Measurements from ENCODE around the gene COX14.
A peak's percentile ranks its signal among the peaks of the same experiment; 100 is the strongest.

The COX14 gene

GRCh38 chr12:50085615-50086072 lies 26.4 kb upstream of the COX14 start:
- no peak for DNase-seq

GRCh38 chr12:50086148-50086547 lies 25.9 kb upstream of the COX14 start:
- no peak for DNase-seq

- DNase-seq, result no peak
Observed at GRCh38 chr12:50087151-50087550, 24.9 kb upstream of the COX14 start.

DNA sequence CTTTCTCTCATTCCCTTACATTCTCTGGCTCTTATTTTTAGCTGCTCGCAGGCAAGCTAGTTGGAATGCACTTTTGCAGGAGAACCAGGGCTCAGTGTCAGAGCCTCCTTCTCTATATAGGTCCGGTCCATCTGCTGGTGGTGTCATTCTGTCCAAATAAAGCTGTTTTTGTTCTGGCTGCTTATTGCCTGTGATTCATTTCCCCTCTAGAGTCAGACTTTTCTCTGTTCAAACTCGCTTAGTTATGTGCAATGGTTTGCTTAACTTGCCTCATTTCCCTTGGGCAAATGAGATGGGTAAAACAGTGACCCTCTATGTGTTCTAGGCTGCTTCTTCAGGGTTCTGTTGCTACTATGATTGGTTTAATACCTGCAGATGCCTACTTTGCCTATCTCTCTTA lies 24.0 kb upstream of the COX14 start:
- peak; percentile 62 for DNase-seq

DNA sequence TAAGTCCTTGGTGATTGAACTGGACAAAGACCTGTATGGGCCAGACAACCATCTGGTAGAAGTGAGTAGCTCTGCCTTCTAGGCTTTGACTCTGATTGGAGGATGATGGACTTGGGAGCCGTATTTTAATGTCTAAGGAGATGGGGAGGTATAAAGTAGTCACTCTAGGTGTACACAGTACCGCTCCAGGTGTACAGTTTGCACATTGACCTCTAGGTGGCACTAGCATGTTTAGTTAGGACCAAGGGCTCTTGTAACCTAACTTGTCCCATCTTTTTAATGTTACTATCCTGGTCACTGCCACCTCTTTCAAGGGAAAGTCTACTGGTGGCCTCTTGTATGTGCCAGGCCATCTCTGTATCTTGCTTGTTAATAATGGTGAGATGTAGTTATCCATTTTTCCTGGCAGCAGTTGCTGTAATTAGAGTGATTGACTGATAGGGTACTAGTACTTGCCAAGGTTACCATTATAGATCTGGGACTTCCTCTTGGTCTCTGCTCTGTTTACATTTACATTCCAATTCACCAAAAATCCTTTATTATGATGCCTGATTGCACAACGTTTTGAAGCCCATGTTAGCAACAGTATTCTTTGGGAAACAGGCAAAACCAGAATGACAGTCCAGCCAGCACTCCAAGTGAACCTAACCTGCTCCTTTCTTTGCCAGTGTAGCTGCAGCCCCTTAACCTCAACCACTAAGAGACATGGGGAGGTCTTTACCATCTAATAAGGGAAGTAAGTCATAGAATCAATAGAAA lies 23.3 kb upstream of the COX14 start:
- DNase-seq, result peak; percentile 45

GRCh38 chr12:50089730-50090129 lies 22.3 kb upstream of the COX14 start:
- DNase-seq, result no peak

GRCh38 chr12:50090391-50090790 lies 21.6 kb upstream of the COX14 start:
- DNase-seq, result no peak

- DNase-seq, result no peak
Observed at GRCh38 chr12:50097952-50098351, 14.1 kb upstream of the COX14 start.

- DNase-seq, result no peak
Observed at GRCh38 chr12:50099302-50100008, 12.6 kb upstream of the COX14 start.

- DNase-seq, result no peak
Observed at GRCh38 chr12:50100561-50100960, 11.5 kb upstream of the COX14 start.

- DNase-seq, result peak; percentile 49
Observed at GRCh38 chr12:50101663-50102062, 10.4 kb upstream of the COX14 start.

DNA sequence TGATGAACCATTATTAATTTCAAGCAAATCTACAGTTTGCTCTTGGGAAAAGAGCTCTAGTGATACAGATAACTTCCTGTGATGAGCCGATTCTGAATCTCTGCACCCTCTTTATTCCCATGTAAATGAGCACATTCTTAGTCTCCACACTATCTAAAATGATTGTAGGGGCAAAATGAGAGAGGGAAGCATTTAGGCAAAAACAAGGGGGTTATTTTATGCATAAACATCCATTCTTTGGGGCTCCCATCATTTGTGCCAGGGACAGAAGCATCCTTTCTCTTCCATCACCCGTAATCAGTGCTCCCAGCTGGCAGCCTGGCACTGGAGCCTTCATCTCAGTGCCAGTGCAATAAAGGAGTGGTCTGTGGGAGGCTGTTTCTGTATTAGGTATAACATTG lies 9.9 kb upstream of the COX14 start:
- no peak for DNase-seq

GRCh38 chr12:50102646-50103309 lies 9.3 kb upstream of the COX14 start:
- no peak for DNase-seq

DNA sequence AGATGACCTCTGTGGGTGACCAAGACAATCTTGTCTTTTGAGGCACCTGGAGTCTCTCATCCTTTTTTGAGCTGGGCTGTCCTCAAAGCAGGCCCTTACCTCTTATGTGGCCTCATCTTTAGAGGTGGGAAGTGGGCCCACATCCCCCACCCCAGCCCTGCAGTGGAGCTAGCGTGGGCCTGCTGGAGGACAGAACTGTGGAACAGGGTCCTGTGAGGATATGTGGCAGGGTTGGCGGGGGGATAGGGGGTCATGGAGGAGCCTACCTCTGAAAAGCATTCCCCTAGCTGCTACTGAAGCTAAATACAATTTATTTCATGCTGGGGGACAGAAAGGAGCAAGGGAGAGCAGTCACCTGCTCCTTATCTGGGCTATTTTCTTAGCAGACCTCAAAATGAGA lies 8.7 kb upstream of the COX14 start:
- no peak for DNase-seq

GRCh38 chr12:50103767-50104321 lies 8.2 kb upstream of the COX14 start, which contains the start of gene GPD1:
Gene GPD1, plus strand, starts transcription at chr12:50104008. Its CDS starts 43 bp downstream, at chr12:50104051.
- no peak for DNase-seq

DNA sequence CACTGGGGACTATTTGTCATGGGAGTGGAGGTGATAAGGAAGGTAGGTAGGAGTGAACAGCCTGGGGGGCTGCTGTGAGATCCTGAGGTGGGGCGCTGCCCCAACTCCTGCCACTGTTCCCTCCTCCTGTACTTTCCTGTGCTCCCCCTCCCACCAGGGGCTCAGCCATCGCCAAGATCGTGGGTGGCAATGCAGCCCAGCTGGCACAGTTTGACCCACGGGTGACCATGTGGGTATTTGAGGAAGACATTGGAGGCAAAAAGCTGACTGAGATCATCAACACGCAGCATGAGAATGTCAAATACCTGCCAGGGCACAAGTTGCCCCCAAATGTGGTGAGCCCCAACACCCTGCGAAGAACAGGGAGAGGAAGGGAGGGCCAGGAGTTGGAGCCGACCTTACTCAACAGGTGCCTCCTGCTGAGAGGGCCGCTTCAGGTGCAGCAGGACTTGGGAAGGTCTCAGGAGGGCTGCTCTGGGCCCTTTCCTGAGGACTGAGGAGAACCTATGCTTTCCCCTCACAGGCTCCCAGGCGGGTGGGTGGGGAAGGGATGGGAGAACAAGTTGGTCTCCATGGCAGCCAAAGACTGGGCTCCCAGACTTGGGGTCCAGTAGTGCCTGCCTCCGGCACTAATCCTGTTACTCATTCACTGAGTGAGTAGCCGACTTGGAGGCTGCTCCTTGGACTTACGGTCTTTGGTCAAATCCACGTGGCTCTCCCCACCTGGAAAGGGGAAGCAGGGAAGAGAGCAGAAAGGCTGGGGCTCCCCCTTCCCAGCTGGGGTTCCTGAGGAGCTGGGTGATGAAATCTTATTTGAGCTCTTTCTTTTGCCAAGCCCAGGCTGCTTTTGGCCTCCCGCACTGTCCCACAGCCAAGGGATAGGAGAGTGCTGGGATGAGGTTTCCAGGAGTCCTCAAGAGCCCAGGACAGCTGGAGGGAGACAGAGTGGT lies 7.3 kb upstream of the COX14 start:
- no peak for DNase-seq

- no peak for DNase-seq
Observed at GRCh38 chr12:50105913-50106450, 6.1 kb upstream of the COX14 start.

- DNase-seq, result no peak
Observed at GRCh38 chr12:50106907-50107306, 5.1 kb upstream of the COX14 start.

- DNase-seq, result no peak
Observed at GRCh38 chr12:50107416-50108268, 4.4 kb upstream of the COX14 start.

DNA sequence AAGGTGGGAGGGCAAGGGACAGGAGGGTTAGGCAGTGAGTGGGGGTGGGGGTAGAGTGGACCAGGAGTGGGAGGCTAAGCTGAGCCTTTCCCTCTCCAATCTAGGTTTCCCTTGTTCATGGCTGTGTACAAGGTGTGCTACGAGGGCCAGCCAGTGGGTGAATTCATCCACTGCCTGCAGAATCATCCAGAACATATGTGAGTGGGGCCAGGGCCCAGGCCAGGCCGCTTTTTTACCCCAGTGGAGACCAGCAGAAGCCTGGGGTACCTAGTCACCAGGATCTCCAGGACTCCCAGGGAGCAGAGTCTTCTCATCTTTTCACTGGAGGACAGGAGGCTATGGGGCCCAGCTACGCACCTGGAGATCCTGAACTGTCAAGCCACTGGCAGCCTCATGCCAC lies 2.7 kb upstream of the COX14 start:
- no peak for DNase-seq

Data from fibroblast of skin of right quadriceps (primary cell).